ENCODE data around the gene CUL2.

Gene CUL2

DNA sequence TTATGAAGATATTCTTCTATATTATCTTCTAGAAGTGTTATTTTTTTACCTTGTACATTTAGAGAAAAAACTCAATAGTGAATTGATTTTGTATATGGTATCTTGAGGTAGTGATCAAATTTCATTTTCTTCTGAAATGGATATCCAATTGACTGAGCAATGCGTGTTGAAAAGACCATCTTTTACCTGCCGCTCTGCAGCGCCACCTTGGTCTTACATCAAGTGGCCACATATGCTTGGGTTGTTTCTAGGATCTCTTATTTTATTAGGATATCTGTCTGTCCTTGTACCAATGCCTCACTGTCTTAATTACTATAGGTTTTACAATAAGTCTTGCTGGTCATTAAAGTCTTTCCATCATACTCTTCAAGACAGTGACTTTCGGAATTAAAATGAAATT is 53.0 kb downstream of the CUL2 start:
- H3K4me3 ChIP-seq (ENCODE audit: low read depth, low read length) = no peak overlapping the region
- no peak for DNase-seq (ENCODE audit: low read depth)

GRCh38 chr10:35035606-35036005 is 54.5 kb downstream of the CUL2 start:
- no peak overlapping the region for H3K4me3 ChIP-seq (ENCODE audit: low read depth, low read length)
- DNase-seq (ENCODE audit: low read depth) = no peak

- no peak for DNase-seq (ENCODE audit: low read depth)
These were observed 62.6 kb downstream of the CUL2 start for GRCh38 chr10:35027567-35027966.

DNA sequence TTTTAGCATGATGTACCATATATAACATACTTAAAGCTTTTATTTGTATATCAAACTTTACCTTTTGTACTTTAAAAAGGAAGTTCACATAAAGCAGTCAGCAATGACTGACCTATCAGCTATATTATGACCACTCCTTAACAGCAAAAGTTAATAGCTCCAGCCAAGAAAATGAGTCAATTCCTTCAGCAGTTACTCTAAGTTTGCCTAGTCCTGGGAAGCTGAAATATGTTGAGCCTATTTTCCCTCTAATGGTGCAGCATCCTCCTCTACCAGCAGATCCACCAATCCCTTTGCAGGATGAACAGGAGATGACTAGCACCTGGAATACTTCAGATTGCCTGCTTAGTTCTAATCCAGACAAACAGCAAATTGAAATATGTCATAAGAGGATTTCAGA is 64.2 kb downstream of the CUL2 start:
- H3K4me3 ChIP-seq (ENCODE audit: low read depth, low read length) = no peak overlapping the region
- no peak for DNase-seq (ENCODE audit: low read depth)

More at GRCh38 chr10:35027567-35027966, 62.6 kb downstream of the CUL2 start:
- no peak overlapping the region for H3K4me3 ChIP-seq (ENCODE audit: low read depth, low read length)

GRCh38 chr10:35020481-35020880 is 69.7 kb downstream of the CUL2 start:
- DNase-seq (ENCODE audit: low read depth) = no peak
- no peak overlapping the region for H3K4me3 ChIP-seq (ENCODE audit: low read depth, low read length)

DNA sequence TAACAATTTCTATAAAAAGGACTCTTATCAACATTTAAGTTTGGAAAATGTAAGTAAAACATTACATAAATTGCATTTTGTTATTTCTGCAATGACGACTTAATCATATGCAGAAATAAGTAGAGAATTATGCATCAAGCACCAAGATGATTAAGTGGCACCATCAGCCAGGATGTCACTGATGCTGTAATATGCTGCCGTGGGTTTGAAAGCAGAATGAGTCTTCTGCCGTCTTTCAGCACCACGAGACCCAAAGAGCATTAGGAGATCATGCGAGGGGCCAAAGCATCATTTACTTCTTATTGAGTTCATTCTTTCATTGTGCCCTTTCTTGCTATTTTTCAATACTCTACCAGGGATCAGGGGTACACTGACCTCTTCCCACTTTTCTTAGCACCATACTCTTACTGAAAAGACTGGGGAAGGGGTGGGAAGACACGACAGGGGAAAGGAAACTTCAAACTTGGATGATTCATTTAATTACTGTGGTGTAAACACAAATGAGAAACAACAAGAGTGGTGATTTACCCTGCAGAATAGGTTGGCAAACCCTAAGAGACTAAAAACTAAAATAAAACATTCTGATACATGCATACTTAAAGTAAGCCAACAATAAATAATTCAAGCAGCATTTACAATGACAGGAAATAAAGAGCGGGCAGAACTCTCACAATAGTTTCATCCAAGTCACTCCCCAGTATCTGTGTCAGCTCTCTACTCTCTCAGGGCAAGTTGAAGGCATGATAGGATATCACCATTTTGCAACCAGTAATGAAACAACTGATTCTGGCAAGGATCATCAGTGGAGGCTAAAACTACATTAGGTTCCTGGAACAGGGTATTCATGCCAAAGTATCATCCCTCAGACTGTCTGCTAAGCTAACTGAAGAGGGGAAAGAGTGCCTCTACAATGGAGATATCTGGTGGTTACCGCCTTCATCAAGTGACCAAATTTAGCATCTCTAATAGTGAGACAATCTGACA is 70.8 kb downstream of the CUL2 start:
- H3K4me3 ChIP-seq (ENCODE audit: low read depth, low read length) = no peak overlapping the region
- DNase-seq (ENCODE audit: low read depth) = no peak

DNA sequence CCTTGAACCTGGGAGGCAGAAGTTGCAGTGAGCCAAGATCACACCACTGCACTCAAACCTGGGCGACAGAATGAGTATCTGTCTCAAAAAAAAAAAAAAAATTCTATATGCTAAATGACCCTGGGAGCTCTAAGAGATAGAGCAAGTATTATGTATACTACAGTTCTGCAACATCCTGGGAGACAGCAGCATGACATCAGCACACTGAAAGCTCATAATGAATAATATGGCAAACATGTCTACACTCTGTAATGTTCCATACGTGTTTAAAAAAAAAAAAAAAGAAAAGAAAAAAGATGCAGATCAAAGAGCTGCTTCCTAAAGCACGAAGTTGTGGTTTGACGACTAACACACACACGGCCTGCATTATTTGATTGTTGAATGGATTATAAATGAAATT is 72.5 kb downstream of the CUL2 start:
- DNase-seq (ENCODE audit: low read depth) = no peak

GRCh38 chr10:35015843-35016408 is 74.2 kb downstream of the CUL2 start:
- no peak for DNase-seq (ENCODE audit: low read depth)

More for the DNA sequence above, 72.5 kb downstream of the CUL2 start:
- no peak overlapping the region for H3K4me3 ChIP-seq (ENCODE audit: low read depth, low read length)

GRCh38 chr10:35012781-35013180 is 77.4 kb downstream of the CUL2 start:
- DNase-seq (ENCODE audit: low read depth) = no peak
- no peak overlapping the region for H3K4me3 ChIP-seq (ENCODE audit: low read depth, low read length)

More at GRCh38 chr10:35015843-35016408, 74.2 kb downstream of the CUL2 start:
- H3K4me3 ChIP-seq (ENCODE audit: low read depth, low read length) = no peak overlapping the region

- H3K4me3 ChIP-seq (ENCODE audit: low read depth, low read length) = no peak overlapping the region
- DNase-seq (ENCODE audit: low read depth) = no peak
These were observed 78.4 kb downstream of the CUL2 start for GRCh38 chr10:35011771-35012191.

GRCh38 chr10:35007858-35008301 is 82.3 kb downstream of the CUL2 start:
- H3K4me3 ChIP-seq (ENCODE audit: low read depth, low read length) = no peak overlapping the region
- no peak for DNase-seq (ENCODE audit: low read depth)

- no peak overlapping the region for H3K4me3 ChIP-seq (ENCODE audit: low read depth, low read length)
- DNase-seq (ENCODE audit: low read depth) = no peak
These were observed 83.3 kb downstream of the CUL2 start for GRCh38 chr10:35006836-35007235.

- DNase-seq (ENCODE audit: low read depth) = peak; percentile 87
These were observed 84.3 kb downstream of the CUL2 start for GRCh38 chr10:35005868-35006267.

DNA sequence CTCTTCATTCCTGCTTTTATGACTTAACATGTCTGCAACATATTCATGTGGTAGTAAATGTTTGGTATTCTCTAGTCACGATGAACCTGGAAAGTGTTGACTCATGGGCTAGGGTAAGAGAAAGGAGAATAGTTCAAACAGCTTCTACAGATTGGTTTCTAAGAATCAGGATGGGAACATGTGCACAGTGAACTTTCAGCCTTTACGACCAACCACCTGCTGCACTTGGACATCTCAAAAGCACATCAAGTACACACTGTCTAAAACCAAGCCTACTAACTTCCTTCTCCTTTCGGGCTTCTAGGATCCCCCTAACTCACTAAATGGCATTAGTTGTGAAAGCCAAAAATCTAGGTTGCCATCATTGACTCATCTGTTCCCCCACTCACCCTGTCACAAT is 85.5 kb downstream of the CUL2 start:
- no peak overlapping the region for H3K4me3 ChIP-seq (ENCODE audit: low read depth, low read length)
- no peak for DNase-seq (ENCODE audit: low read depth)

More at GRCh38 chr10:35005868-35006267, 84.3 kb downstream of the CUL2 start:
- no peak overlapping the region for H3K4me3 ChIP-seq (ENCODE audit: low read depth, low read length)

GRCh38 chr10:35003906-35004305 is 86.2 kb downstream of the CUL2 start:
- no peak for DNase-seq (ENCODE audit: low read depth)
- no peak overlapping the region for H3K4me3 ChIP-seq (ENCODE audit: low read depth, low read length)

- H3K4me3 ChIP-seq (ENCODE audit: low read depth, low read length) = no peak overlapping the region
- no peak for DNase-seq (ENCODE audit: low read depth)
These were observed 89.2 kb downstream of the CUL2 start for GRCh38 chr10:35000936-35001335.

DNA sequence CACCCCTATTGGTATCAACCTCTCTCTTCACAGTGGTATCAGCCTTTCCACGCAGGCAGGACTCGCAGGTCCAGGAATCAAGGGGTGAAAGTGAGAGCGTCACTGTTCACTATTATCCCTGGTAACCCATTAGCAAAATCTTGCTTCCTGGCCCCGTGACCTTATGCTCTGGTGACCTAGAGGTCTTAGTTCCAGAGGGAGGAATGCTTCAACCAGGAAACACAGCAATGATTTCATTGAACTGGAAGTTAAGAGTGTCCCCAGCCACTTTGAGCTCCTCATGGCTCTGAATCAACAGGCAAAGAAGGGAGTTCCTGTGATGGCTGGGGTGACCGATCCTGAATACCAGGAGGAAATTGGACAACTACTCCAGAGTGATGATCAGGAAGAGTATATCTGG is 90.6 kb downstream of the CUL2 start:
- DNase-seq (ENCODE audit: low read depth) = no peak
- no peak overlapping the region for H3K4me3 ChIP-seq (ENCODE audit: low read depth, low read length)

DNA sequence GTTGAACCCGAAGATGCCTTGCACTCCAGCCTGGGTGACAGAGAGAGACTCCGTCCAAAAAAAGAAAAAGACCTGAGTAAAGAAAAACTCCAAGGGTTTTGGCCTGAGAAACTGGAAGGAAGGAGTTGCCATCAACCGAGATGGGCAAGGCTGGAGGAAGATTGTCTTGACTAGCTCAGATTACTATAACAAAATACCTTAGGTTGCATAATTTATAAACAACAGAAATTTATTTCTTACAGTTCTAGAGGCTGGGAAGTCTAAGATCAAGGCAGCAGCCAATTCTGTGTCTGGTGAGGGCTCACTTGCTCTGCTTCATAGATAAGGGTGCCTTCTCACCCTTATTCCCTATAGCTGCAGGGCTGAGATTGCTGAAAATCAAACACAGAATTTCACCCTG is 91.2 kb downstream of the CUL2 start:
- no peak for DNase-seq (ENCODE audit: low read depth)

GRCh38 chr10:34996843-34997242 is 93.3 kb downstream of the CUL2 start:
- DNase-seq (ENCODE audit: low read depth) = no peak
- no peak overlapping the region for H3K4me3 ChIP-seq (ENCODE audit: low read depth, low read length)

More for the DNA sequence above, 91.2 kb downstream of the CUL2 start:
- H3K4me3 ChIP-seq (ENCODE audit: low read depth, low read length) = no peak overlapping the region

GRCh38 chr10:34995925-34996324 is 94.2 kb downstream of the CUL2 start:
- DNase-seq (ENCODE audit: low read depth) = no peak
- no peak overlapping the region for H3K4me3 ChIP-seq (ENCODE audit: low read depth, low read length)

All from skeletal muscle cell (primary cell).